Measurements from ENCODE around the gene MRI1. TPM values are rescaled to one million over a fixed set of nuclear protein-coding genes. Genes with fewer than 3 reads are reported as not detected.

Gene MRI1
- total RNA-seq, 1 experiment from 2014 or later, result 29.9 TPM

DNA sequence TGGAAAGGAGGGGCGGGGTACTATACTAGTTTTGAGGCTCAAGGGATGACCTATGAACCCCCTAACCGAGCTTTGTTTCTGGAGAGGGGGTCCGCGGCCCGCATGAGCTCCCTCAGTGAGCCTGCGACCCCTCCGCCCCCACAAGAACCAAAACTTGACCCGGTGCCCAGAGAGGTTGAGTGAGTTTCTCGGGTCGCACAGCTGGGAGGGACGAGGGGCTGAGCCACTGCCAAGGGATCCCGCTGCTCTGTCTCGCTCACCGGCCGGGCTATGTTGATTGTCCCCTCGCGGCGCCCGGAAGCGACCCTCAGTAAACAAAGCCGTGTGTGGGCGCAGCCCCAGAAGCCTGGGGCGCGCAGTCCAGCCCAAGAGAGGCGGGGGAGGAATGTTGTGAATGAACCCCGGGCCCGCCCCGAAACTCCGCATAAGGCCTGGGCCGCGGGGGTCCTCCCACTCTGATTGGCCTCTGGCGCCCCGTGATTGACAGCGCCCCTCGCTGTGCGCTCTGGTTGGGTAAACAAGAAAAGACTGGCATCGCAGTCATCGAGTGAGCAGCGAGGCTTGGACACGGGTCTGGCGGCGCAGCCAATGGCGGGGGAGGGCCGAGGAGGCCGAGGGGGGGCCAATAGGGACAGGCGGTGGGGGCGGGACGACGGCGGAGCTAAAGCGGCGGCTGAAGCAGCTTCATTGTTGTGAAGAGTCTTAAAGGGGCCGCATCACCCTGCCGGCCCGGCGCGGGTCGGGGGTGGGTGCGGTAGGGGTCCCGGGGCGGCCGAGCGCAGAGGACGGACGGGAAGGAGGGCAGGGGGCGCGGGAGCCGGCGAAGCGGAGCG, 30.7 kb downstream of the MRI1 start, which contains the start of gene ZSWIM4 (continued):
- TF ChIP-seq, protein P1, sequence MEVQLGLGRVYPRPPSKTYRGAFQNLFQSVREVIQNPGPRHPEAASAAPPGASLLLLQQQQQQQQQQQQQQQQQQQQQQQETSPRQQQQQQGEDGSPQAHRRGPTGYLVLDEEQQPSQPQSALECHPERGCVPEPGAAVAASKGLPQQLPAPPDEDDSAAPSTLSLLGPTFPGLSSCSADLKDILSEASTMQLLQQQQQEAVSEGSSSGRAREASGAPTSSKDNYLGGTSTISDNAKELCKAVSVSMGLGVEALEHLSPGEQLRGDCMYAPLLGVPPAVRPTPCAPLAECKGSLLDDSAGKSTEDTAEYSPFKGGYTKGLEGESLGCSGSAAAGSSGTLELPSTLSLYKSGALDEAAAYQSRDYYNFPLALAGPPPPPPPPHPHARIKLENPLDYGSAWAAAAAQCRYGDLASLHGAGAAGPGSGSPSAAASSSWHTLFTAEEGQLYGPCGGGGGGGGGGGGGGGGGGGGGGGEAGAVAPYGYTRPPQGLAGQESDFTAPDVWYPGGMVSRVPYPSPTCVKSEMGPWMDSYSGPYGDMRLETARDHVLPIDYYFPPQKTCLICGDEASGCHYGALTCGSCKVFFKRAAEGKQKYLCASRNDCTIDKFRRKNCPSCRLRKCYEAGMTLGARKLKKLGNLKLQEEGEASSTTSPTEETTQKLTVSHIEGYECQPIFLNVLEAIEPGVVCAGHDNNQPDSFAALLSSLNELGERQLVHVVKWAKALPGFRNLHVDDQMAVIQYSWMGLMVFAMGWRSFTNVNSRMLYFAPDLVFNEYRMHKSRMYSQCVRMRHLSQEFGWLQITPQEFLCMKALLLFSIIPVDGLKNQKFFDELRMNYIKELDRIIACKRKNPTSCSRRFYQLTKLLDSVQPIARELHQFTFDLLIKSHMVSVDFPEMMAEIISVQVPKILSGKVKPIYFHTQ (CRISPR knock-in tag; IDR thresholded peaks at IDR 0.05), result no peak
- TF ChIP-seq PRRX2 (CRISPR knock-in tag; IDR thresholded peaks at IDR 0.05) (no peak), GTF2I (CRISPR knock-in tag; conservative IDR thresholded peaks at IDR 0.05) (peak; percentile 99), ZNF138 (CRISPR knock-in tag; conservative IDR thresholded peaks at IDR 0.05) (no peak), NFYB (CRISPR knock-in tag; conservative IDR thresholded peaks at IDR 0.05; ENCODE audit: low read depth) (peak; percentile 99)

- Mint-ChIP-seq H3K4me1 (peaks cover 16% of the 10 kb centered on the region), H3K4me3 (peak overlapping the region; percentile 92), H3K36me3 (0 out of 2 replicates have a peak, but pooled peaks cover 3% of the 10 kb centered on the region), H3K27me3 (ENCODE audit: low read depth) (no peaks in the 10 kb centered on the region), H3K9me3 (no peaks in the 10 kb centered on the region), H3K27ac (peak overlapping the region; percentile 96)
- ChIA-PET CTCF (interaction anchor here (0.5 to 4.0 kb wide), 14 partner anchors 9 to 276 kb away, joined by 3 to 28 read pairs (median 5); partner anchors contain the start of gene MISP3), POLR2A (interaction anchor here (0.6 to 3.0 kb wide), 13 partner anchors 9 to 142 kb away, joined by 3 to 19 read pairs (median 6); partner anchors contain the start of gene PODNL1)
- DNase-seq (ENCODE audit: low spot score), result peak; percentile 46
- TF ChIP-seq USF2 (CRISPR knock-in tag; IDR thresholded peaks at IDR 0.05) (no peak), ESRRA (CRISPR knock-in tag; IDR thresholded peaks at IDR 0.05; ENCODE audit: borderline replicate concordance) (no peak), ZBTB43 (CRISPR knock-in tag; IDR thresholded peaks at IDR 0.05) (no peak), ZNF263 (CRISPR knock-in tag; IDR thresholded peaks at IDR 0.05; ENCODE audit: low read depth) (no peak), EMX1 (CRISPR knock-in tag; IDR thresholded peaks at IDR 0.05) (no peak), GTF2I (CRISPR knock-in tag; conservative IDR thresholded peaks at IDR 0.05) (no peak), MXD4 (CRISPR knock-in tag; IDR thresholded peaks at IDR 0.05; ENCODE audit: borderline replicate concordance) (no peak), KAT7 (CRISPR knock-in tag; IDR thresholded peaks at IDR 0.05; ENCODE audit: borderline replicate concordance) (no peak), SOX15 (CRISPR knock-in tag; IDR thresholded peaks at IDR 0.05) (no peak), ZMAT4 (CRISPR knock-in tag; IDR thresholded peaks at IDR 0.05) (no peak), IRF2 (CRISPR knock-in tag; IDR thresholded peaks at IDR 0.05; ENCODE audit: borderline replicate concordance, low read depth) (no peak), NFYB (CRISPR knock-in tag; conservative IDR thresholded peaks at IDR 0.05; ENCODE audit: low read depth) (no peak), FOXK1 (CRISPR knock-in tag; IDR thresholded peaks at IDR 0.05) (no peak), PREB (CRISPR knock-in tag; IDR thresholded peaks at IDR 0.05; ENCODE audit: borderline replicate concordance) (no peak), FOXJ3 (CRISPR knock-in tag; IDR thresholded peaks at IDR 0.05; ENCODE audit: borderline replicate concordance) (no peak)
- TF ChIP-seq, protein P2, sequence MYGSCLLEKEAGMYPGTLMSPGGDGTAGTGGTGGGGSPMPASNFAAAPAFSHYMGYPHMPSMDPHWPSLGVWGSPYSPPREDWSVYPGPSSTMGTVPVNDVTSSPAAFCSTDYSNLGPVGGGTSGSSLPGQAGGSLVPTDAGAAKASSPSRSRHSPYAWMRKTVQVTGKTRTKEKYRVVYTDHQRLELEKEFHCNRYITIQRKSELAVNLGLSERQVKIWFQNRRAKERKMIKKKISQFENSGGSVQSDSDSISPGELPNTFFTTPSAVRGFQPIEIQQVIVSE (CRISPR knock-in tag; IDR thresholded peaks at IDR 0.05; ENCODE audit: borderline replicate concordance), result no peak
- TF ChIP-seq, protein P3, sequence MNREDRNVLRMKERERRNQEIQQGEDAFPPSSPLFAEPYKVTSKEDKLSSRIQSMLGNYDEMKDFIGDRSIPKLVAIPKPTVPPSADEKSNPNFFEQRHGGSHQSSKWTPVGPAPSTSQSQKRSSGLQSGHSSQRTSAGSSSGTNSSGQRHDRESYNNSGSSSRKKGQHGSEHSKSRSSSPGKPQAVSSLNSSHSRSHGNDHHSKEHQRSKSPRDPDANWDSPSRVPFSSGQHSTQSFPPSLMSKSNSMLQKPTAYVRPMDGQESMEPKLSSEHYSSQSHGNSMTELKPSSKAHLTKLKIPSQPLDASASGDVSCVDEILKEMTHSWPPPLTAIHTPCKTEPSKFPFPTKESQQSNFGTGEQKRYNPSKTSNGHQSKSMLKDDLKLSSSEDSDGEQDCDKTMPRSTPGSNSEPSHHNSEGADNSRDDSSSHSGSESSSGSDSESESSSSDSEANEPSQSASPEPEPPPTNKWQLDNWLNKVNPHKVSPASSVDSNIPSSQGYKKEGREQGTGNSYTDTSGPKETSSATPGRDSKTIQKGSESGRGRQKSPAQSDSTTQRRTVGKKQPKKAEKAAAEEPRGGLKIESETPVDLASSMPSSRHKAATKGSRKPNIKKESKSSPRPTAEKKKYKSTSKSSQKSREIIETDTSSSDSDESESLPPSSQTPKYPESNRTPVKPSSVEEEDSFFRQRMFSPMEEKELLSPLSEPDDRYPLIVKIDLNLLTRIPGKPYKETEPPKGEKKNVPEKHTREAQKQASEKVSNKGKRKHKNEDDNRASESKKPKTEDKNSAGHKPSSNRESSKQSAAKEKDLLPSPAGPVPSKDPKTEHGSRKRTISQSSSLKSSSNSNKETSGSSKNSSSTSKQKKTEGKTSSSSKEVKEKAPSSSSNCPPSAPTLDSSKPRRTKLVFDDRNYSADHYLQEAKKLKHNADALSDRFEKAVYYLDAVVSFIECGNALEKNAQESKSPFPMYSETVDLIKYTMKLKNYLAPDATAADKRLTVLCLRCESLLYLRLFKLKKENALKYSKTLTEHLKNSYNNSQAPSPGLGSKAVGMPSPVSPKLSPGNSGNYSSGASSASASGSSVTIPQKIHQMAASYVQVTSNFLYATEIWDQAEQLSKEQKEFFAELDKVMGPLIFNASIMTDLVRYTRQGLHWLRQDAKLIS (CRISPR knock-in tag; IDR thresholded peaks at IDR 0.05; ENCODE audit: borderline replicate concordance), result no peak
- TF ChIP-seq, protein P4, sequence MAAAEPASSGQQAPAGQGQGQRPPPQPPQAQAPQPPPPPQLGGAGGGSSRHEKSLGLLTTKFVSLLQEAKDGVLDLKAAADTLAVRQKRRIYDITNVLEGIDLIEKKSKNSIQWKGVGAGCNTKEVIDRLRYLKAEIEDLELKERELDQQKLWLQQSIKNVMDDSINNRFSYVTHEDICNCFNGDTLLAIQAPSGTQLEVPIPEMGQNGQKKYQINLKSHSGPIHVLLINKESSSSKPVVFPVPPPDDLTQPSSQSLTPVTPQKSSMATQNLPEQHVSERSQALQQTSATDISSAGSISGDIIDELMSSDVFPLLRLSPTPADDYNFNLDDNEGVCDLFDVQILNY (CRISPR knock-in tag; IDR thresholded peaks at IDR 0.05), result no peak
- ATAC-seq, result peak; percentile 4
These were observed 31.4 kb downstream of the MRI1 start for GRCh38 chr19:13795595-13796300.
